Pancreas (tissue), 10 donors: ENCODE results near the gene NPM1. TPM values are rescaled to one million over a fixed set of nuclear protein-coding genes. Genes with fewer than 3 reads are reported as not detected.
"Not testable (repeated sequence)": the region's sequence is repeated elsewhere in the genome, so short reads cannot be mapped to it uniquely, and the experiment has no call there.

ENCODE experiments used
- ATAC-seq, 4 donors: fragments of 200-7000 bp; cut with Tn5 transposase; one replicate each; pipeline versions ENCODE4 v1.8.0 to v1.9.1; 2020; ENCODE audit warnings: mild to moderate bottlenecking in 4 of 4, moderate library complexity in 4 of 4
- DNase-seq, 6 donors: peaks; one replicate each; pipeline ENCODE4 v3.0.0-alpha.2; 2020
- FAIRE-seq: peaks from 2 replicates; lab custom pipeline; 2012; peaks lifted over from hg19 to GRCh38; lab: Jason Lieb, UNC
- H3K27ac ChIP-seq, 4 donors: fragments of 200-600 bp; sonication (generic); 1 replicate in 3 of 4; 2 replicates in 1 of 4; pipeline versions ENCODE4 v1.5.0 to v1.8.0; 2020
- H3K27me3 ChIP-seq, 4 donors: fragments of 200-600 bp; one replicate each; pipeline ENCODE4 v1.8.0; 2021
- H3K36me3 ChIP-seq, 3 donors: fragments of 200-600 bp; sonication (generic) in 1 of 3; one replicate each; pipeline versions ENCODE4 v1.5.0 to v1.8.0; 2020 to 2021
- H3K4me1 ChIP-seq, 3 donors: fragments of 200-600 bp; one replicate each; pipeline ENCODE4 v1.8.0; 2021
- H3K4me3 ChIP-seq, 4 donors: fragments of 200-600 bp; sonication (generic) in 2 of 4; one replicate each; pipeline versions ENCODE4 v1.5.0 to v1.8.0; 2020 to 2021
- H3K9me3 ChIP-seq, 4 donors: fragments of 200-600 bp; one replicate each; pipeline ENCODE4 v1.8.0; 2021
- CTCF ChIP-seq, 4 donors: fragments of 200-600 bp; sonication (generic) in 3 of 4; IDR thresholded peaks; one replicate each; pipeline versions ENCODE4 v1.5.0 to v1.8.0; 2021; ENCODE audit warnings: antibody characterized with exemption in 4 of 4
- WGBS, 2 donors: extraction: QIAGEN DNeasy Blood & Tissue Kit; methylation state at CpG; one replicate each; pipeline ENCODE4 v1.1.7; 2013; 5-methylcytosine and 5-hydroxymethylcytosine counted together
- intact Hi-C, 3 donors: fragments of 100-400 bp; cut with DNase I; formaldehyde crosslinking; loops; one replicate each; pipeline versions ENCODE4 v1.11.1 to v1.14.2; 2022
- polyA plus RNA-seq, 2 donors: library from polyadenylated mRNA; stranded (reverse); fragments of 200-250 nt; gene quantifications; one replicate each; pipeline ENCODE4 v1.2.3, GENCODE V29; 2013
- total RNA-seq, 6 donors: library from RNA; stranded (reverse); fragmentation: NEBNext Ultra II Directional in 4 of 6; extraction: Animal tissue kit (Norgen Biotek cat#: 25700) in 4 of 6; gene quantifications; one replicate each; pipeline versions ENCODE4 v1.2.1 to v1.2.4, GENCODE V29; 2021 to 2023
- donor health status: healthy with polysubstance abuse.
- donor health status: DM: no; HTN: no; CAD: no; lungs with moderate emphysema.
- donor health status: DM: no; HTN: no; CAD: no.
- donor health status: control.
- donor health status: control.
- donor health status: Bipolar disorder and iron deficiency.
- donor health status: DM: yes; HTN: yes; CAD: no.
- donor health status: DM: no; HTN: no; CAD: no.
- donor health status: DM: no; HTN: no; CAD: no.
- donor health status: DM: yes; HTN: yes; CAD: no.

Gene NPM1
- total and polyA plus RNA-seq, 8 donors: 412 to 942 (median 682) TPM

GRCh38 chr5:171412186-171412585 is 24.5 kb downstream of the NPM1 start:
- Histone ChIP-seq H3K4me1 (no peaks in the 10 kb centered on the region), H3K36me3 (peaks cover 0 to 29% (median 0%) of the 10 kb centered on the region in 3 donors), H3K27me3 (no peaks in the 10 kb centered on the region), H3K27ac (no peak overlapping the region), H3K9me3 (no peaks in the 10 kb centered on the region), H3K4me3 (no peak overlapping the region)
- no peak for TF ChIP-seq CTCF (IDR thresholded peaks at IDR 0.05)
- FAIRE-seq (no peak), ATAC-seq (no peak), DNase-seq (no peak)
- WGBS, 2 donors: 94 to 95% methylated on average over 5 of the region's 5 CpGs
- intact Hi-C loops: no loop called here

GRCh38 chr5:171413153-171413910 is 25.7 kb downstream of the NPM1 start:
- H3K4me1 ChIP-seq: no peaks in the 10 kb centered on the region
- intact Hi-C loops: no loop called here

GRCh38 chr5:171413993-171414392 is 26.3 kb downstream of the NPM1 start:
- FAIRE-seq, H3K4me3 ChIP-seq, H3K27ac ChIP-seq, H3K4me1 ChIP-seq, H3K9me3 ChIP-seq, H3K27me3 ChIP-seq, intact Hi-C loops, ATAC-seq: not testable (repeated sequence)
- H3K36me3 ChIP-seq: peaks cover 0 to 20% (median 0%) of the 10 kb centered on the region in 3 donors
- WGBS, 2 donors: 91 to 97% methylated on average over 5 of the region's 5 CpGs
- DNase-seq: peak in 1 of 6 donors; percentile 2

More at GRCh38 chr5:171413153-171413910, 25.7 kb downstream of the NPM1 start:
- ATAC-seq: no peak
- no peak overlapping the region for H3K27ac ChIP-seq
- no peaks in the 10 kb centered on the region for H3K27me3 ChIP-seq
- DNase-seq: no peak
- no peak for TF ChIP-seq CTCF (IDR thresholded peaks at IDR 0.05)
- no peak overlapping the region for H3K4me3 ChIP-seq
- no peak for FAIRE-seq
- WGBS, 2 donors: 89 to 92% methylated on average over 3 of the region's 3 CpGs
- no peaks in the 10 kb centered on the region for H3K9me3 ChIP-seq
- H3K36me3 ChIP-seq: peaks cover 0 to 21% (median 0%) of the 10 kb centered on the region in 3 donors

GRCh38 chr5:171415115-171415730 is 27.6 kb downstream of the NPM1 start:
- H3K36me3 ChIP-seq: peaks cover 0 to 7% (median 0%) of the 10 kb centered on the region in 3 donors
- H3K9me3 ChIP-seq: no peaks in the 10 kb centered on the region
- FAIRE-seq (no peak), ATAC-seq (no peak), DNase-seq (peak in 1 of 6 donors; percentile 8)
- H3K4me3 ChIP-seq: no peak overlapping the region
- intact Hi-C loops: loop anchor here in 1 of 3 donors (5.0 kb wide), 1 partner anchor 492 kb away; no protein-coding TSS in a partner anchor
- peaks cover 6% of the 10 kb centered on the region in 3 donors for H3K4me1 ChIP-seq
- no peaks in the 10 kb centered on the region for H3K27me3 ChIP-seq
- 88 to 90% methylated on average over 9 of the region's 9 CpGs for WGBS, 2 donors
- H3K27ac ChIP-seq: no peak overlapping the region
- TF ChIP-seq CTCF (IDR thresholded peaks at IDR 0.05): no peak

GRCh38 chr5:171416160-171417049 is 28.8 kb downstream of the NPM1 start:
- FAIRE-seq: no peak
- H3K36me3 ChIP-seq: no peaks in the 10 kb centered on the region
- no peak overlapping the region for H3K27ac ChIP-seq
- H3K27me3 ChIP-seq: no peaks in the 10 kb centered on the region
- H3K4me3 ChIP-seq: no peak overlapping the region
- ATAC-seq: no peak
- intact Hi-C loops: loop anchor here in 1 of 3 donors (5.0 kb wide), 1 partner anchor 491 kb away; no protein-coding TSS in a partner anchor
- H3K9me3 ChIP-seq: no peaks in the 10 kb centered on the region
- DNase-seq: peak in 1 of 6 donors; percentile 1
- peaks cover 8 to 14% (median 10%) of the 10 kb centered on the region in 3 donors for H3K4me1 ChIP-seq
- WGBS, 2 donors: 78 to 81% methylated on average over 11 of the region's 11 CpGs
- TF ChIP-seq CTCF (IDR thresholded peaks at IDR 0.05): no peak
